Bronchial epithelial cell (primary cell): ENCODE results near the gene RFX8. TPM values are rescaled to one million over a fixed set of nuclear protein-coding genes. Genes with fewer than 3 reads are reported as not detected.

Experiments used
- DNase-seq: peaks from one replicate; pipeline ENCODE4 v3.0.0-alpha.2; 2010; ENCODE audit warnings: low read depth
- FAIRE-seq: peaks from 2 replicates; lab custom pipeline; 2011; peaks lifted over from hg19 to GRCh38; lab: Jason Lieb, UNC
- H3K27me3 ChIP-seq: 2 replicates; pipeline ENCODE4 v1.5.1; 2011; ENCODE audit warnings: low read length; ENCODE audit not compliant: control insufficient read depth, insufficient read depth
- H3K36me3 ChIP-seq: 2 replicates; pipeline ENCODE4 v1.5.1; 2011; ENCODE audit warnings: low read length; ENCODE audit not compliant: control insufficient read depth, insufficient read depth
- H3K4me3 ChIP-seq: 2 replicates; pipeline ENCODE4 v1.5.1; 2011; ENCODE audit warnings: mild to moderate bottlenecking, low read depth, low read length, control low read depth
- total RNA-seq: library from RNA; depleted of rRNA; stranded (reverse); fragments of >200 nt; gene quantifications from 2 replicates; pipeline ENCODE4 v1.2.1, GENCODE V29; 2014
- TF ChIP-seq, protein P1 (sequence below): IDR thresholded peaks from 2 replicates; pipeline ENCODE4 v1.5.1; 2011; ENCODE audit warnings: mild to moderate bottlenecking, moderate library complexity, low read length, control low read depth, inconsistent platforms; ENCODE audit not compliant: insufficient read depth, severe bottlenecking

The RFX8 gene
- total RNA-seq, 1 donor from 2014 or later: not detected

DNA sequence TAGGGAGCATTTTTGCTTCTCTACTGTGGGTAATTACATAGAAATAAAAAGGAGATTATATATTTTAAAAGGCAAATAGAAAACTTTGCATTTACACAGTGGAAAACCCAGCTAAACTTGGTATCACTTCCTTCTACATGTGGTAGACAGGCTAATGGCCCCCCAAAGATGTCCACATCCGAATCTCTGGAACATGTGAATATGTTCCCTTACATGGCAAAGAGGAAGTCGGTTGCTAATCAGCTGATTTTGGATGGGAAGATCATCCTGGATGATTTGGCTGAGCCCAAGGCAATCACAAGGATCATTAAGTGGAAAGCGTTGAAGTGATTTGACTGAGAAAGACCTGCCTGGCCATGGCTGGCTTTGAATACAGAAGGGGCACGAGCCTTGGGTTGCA lies 113.8 kb downstream of the RFX8 start:
- FAIRE-seq (no peak), DNase-seq (no peak)
- Histone ChIP-seq H3K36me3 (no peaks in the 10 kb centered on the region), H3K4me3 (no peak overlapping the region), H3K27me3 (no peaks in the 10 kb centered on the region)
- TF ChIP-seq, protein P1, sequence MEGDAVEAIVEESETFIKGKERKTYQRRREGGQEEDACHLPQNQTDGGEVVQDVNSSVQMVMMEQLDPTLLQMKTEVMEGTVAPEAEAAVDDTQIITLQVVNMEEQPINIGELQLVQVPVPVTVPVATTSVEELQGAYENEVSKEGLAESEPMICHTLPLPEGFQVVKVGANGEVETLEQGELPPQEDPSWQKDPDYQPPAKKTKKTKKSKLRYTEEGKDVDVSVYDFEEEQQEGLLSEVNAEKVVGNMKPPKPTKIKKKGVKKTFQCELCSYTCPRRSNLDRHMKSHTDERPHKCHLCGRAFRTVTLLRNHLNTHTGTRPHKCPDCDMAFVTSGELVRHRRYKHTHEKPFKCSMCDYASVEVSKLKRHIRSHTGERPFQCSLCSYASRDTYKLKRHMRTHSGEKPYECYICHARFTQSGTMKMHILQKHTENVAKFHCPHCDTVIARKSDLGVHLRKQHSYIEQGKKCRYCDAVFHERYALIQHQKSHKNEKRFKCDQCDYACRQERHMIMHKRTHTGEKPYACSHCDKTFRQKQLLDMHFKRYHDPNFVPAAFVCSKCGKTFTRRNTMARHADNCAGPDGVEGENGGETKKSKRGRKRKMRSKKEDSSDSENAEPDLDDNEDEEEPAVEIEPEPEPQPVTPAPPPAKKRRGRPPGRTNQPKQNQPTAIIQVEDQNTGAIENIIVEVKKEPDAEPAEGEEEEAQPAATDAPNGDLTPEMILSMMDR: no peak

DNA sequence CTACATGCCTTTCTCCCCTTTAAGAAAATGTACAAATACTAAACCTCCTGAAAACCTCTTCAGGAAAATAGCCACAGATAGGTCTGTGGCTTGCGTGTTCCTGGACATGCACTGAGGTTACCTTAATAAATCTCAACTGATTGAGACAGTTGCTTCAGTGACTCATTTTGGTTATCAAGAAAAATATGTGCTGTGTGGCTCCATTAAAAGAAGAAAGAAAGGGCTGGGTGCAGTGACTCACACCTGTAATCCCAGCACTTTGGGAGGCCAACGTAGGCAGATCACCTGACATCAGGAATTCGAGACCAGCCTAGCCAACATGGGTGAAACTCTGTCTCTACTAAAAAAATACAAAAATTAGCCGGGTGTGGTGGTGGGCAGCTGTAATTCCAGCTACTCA lies 114.7 kb downstream of the RFX8 start:
- TF ChIP-seq, protein P1: no peak
- peak; percentile 83 for FAIRE-seq
- DNase-seq: peak; percentile 92
- Histone ChIP-seq H3K27me3 (no peaks in the 10 kb centered on the region), H3K36me3 (no peaks in the 10 kb centered on the region), H3K4me3 (no peak overlapping the region)

GRCh38 chr2:101359410-101359954 lies 115.4 kb downstream of the RFX8 start:
- Histone ChIP-seq H3K27me3 (no peaks in the 10 kb centered on the region), H3K36me3 (no peaks in the 10 kb centered on the region), H3K4me3 (no peak overlapping the region)
- DNase-seq: no peak
- TF ChIP-seq, protein P1: no peak
- FAIRE-seq: no peak

DNA sequence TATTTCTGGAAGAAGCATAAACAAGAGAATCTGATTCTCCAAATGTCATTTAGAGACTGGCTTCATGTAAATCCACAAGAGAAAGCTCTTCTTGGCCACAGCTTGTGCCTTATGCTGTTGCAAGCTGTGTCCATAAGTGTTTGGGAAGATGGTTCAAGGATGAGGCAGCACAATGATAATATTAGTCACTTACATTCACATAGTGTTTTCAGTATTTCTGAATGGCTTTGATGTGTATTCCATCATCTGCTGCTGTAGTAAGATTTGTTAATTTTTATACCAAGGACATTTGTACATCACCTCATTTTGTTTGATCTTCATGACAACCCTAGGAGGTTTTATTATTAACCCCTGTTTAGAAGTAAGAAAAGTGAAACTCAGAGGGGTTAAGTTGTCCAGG lies 117.5 kb downstream of the RFX8 start:
- FAIRE-seq: peak; percentile 52
- DNase-seq: no peak
- Histone ChIP-seq H3K36me3 (no peaks in the 10 kb centered on the region), H3K27me3 (no peaks in the 10 kb centered on the region), H3K4me3 (no peak overlapping the region)
- TF ChIP-seq, protein P1: no peak

- FAIRE-seq (no peak), DNase-seq (peak; percentile 69)
- H3K36me3 ChIP-seq: no peaks in the 10 kb centered on the region
- no peaks in the 10 kb centered on the region for H3K27me3 ChIP-seq
- no peak overlapping the region for H3K4me3 ChIP-seq
- TF ChIP-seq, protein P1: no peak
Measured at GRCh38 chr2:101356521-101356920, 118.4 kb downstream of the RFX8 start.

GRCh38 chr2:101356055-101356454 lies 118.9 kb downstream of the RFX8 start:
- FAIRE-seq (no peak), DNase-seq (no peak)
- H3K27me3 ChIP-seq: no peaks in the 10 kb centered on the region
- TF ChIP-seq, protein P1: no peak
- H3K4me3 ChIP-seq: no peak overlapping the region
- H3K36me3 ChIP-seq: no peaks in the 10 kb centered on the region
